HG02938 (cell line): ENCODE data around the gene NME7.
"Not testable (repeated sequence)": the region's sequence is repeated elsewhere in the genome, so short reads cannot be mapped to it uniquely, and the experiment has no call there.

Source experiments
- ATAC-seq: cut with Tn5 transposase; IDR thresholded peaks from one replicate; pipeline ENCODE4 v1.9.1; 2021; ENCODE audit warnings: mild to moderate bottlenecking, moderate library complexity; ENCODE audit not compliant: unreplicated experiment

Gene NME7

GRCh38 chr1:169240449-169241232 is 127.0 kb downstream of the NME7 start:
- no peak for ATAC-seq

- no peak for ATAC-seq
These were observed 130.7 kb downstream of the NME7 start for GRCh38 chr1:169236880-169237279.

GRCh38 chr1:169236143-169236542 is 131.5 kb downstream of the NME7 start:
- ATAC-seq = no peak

GRCh38 chr1:169235568-169235967 is 132.0 kb downstream of the NME7 start:
- ATAC-seq = no peak

GRCh38 chr1:169234780-169235179 is 132.8 kb downstream of the NME7 start:
- no peak for ATAC-seq

GRCh38 chr1:169217636-169218035 is 150.0 kb downstream of the NME7 start:
- ATAC-seq = no peak

GRCh38 chr1:169214598-169214997 is 153.0 kb downstream of the NME7 start:
- ATAC-seq = no peak

- no peak for ATAC-seq
These were observed 155.5 kb downstream of the NME7 start for GRCh38 chr1:169212088-169212487.

- ATAC-seq = no peak
These were observed 159.6 kb downstream of the NME7 start for GRCh38 chr1:169207797-169208520.

- ATAC-seq = no peak
These were observed 163.4 kb downstream of the NME7 start for GRCh38 chr1:169204157-169204556.

- ATAC-seq = no peak
These were observed 164.6 kb downstream of the NME7 start for GRCh38 chr1:169202791-169203665.

GRCh38 chr1:169201084-169201619 is 166.4 kb downstream of the NME7 start:
- no peak for ATAC-seq

- ATAC-seq = no peak
These were observed 167.3 kb downstream of the NME7 start for GRCh38 chr1:169200319-169200718.

- no peak for ATAC-seq
These were observed 171.0 kb downstream of the NME7 start for GRCh38 chr1:169196581-169196980.

- no peak for ATAC-seq
These were observed 171.4 kb downstream of the NME7 start for GRCh38 chr1:169196161-169196560.

- no peak for ATAC-seq
These were observed 174.3 kb downstream of the NME7 start for GRCh38 chr1:169193191-169193850.

GRCh38 chr1:169186106-169186505 is 181.5 kb downstream of the NME7 start:
- no peak for ATAC-seq

GRCh38 chr1:169184812-169185211 is 182.8 kb downstream of the NME7 start:
- no peak for ATAC-seq

- no peak for ATAC-seq
These were observed 187.4 kb downstream of the NME7 start for GRCh38 chr1:169180174-169180573.

- not testable (repeated sequence) for ATAC-seq
These were observed 188.2 kb downstream of the NME7 start for GRCh38 chr1:169179431-169179830.

- no peak for ATAC-seq
These were observed 192.1 kb downstream of the NME7 start for GRCh38 chr1:169175461-169175860.
